ENCODE data around the gene NME3. TPM values are rescaled to one million over a fixed set of nuclear protein-coding genes. Genes with fewer than 3 reads are reported as not detected.

Gene NME3
- total RNA-seq, 4 donors from 2014 or later: 35.3 to 208 (median 59.7) TPM

- H3K36me3 ChIP-seq: no peaks in the 10 kb centered on the region
- intact Hi-C loops (cut with DNase I; ENCODE audit: low total_unique reads): no loop called here
- TF ChIP-seq CTCF (IDR thresholded peaks at IDR 0.05): no peak
These were observed 19.4 kb upstream of the NME3 start for GRCh38 chr16:1790611-1791255.

GRCh38 chr16:1790261-1790610 is 18.9 kb upstream of the NME3 start:
- DNase-seq: no peak
- intact Hi-C loops (cut with DNase I; ENCODE audit: low total_unique reads): no loop called here
- Histone ChIP-seq H3K4me3 (no peak overlapping the region), H3K27ac (no peak overlapping the region), H3K9me3 (no peaks in the 10 kb centered on the region), H3K36me3 (no peaks in the 10 kb centered on the region), H3K27me3 (no peaks in the 10 kb centered on the region), H3K4me1 (no peaks in the 10 kb centered on the region)
- TF ChIP-seq POLR2A (IDR thresholded peaks at IDR 0.05) (no peak), CTCF (IDR thresholded peaks at IDR 0.05) (no peak)

More at GRCh38 chr16:1790611-1791255, 19.4 kb upstream of the NME3 start:
- H3K9me3 ChIP-seq: no peaks in the 10 kb centered on the region
- DNase-seq: peak in 1 of 2 donors; percentile 15
- no peak overlapping the region for H3K4me3 ChIP-seq
- no peaks in the 10 kb centered on the region for H3K4me1 ChIP-seq
- H3K27me3 ChIP-seq: no peaks in the 10 kb centered on the region
- no peak overlapping the region for H3K27ac ChIP-seq

- peak in 1 of 2 donors; percentile 16 for DNase-seq
- Histone ChIP-seq H3K4me3 (no peak overlapping the region), H3K27ac (no peak overlapping the region), H3K4me1 (no peaks in the 10 kb centered on the region), H3K36me3 (no peaks in the 10 kb centered on the region), H3K9me3 (no peaks in the 10 kb centered on the region), H3K27me3 (no peaks in the 10 kb centered on the region)
- TF ChIP-seq CTCF (IDR thresholded peaks at IDR 0.05) (no peak), POLR2A (IDR thresholded peaks at IDR 0.05) (no peak)
- intact Hi-C loops (cut with DNase I; ENCODE audit: low total_unique reads): no loop called here
These were observed 18.3 kb upstream of the NME3 start for GRCh38 chr16:1789643-1790045.

GRCh38 chr16:1788708-1789100 is 17.4 kb upstream of the NME3 start:
- no peaks in the 10 kb centered on the region for H3K36me3 ChIP-seq

More at GRCh38 chr16:1788708-1789100, 17.4 kb upstream of the NME3 start:
- TF ChIP-seq CTCF (IDR thresholded peaks at IDR 0.05) (no peak), POLR2A (IDR thresholded peaks at IDR 0.05) (no peak)
- DNase-seq: peak in 1 of 2 donors; percentile 14
- intact Hi-C loops (cut with DNase I; ENCODE audit: low total_unique reads): no loop called here
- no peak overlapping the region for H3K4me3 ChIP-seq
- no peaks in the 10 kb centered on the region for H3K4me1 ChIP-seq
- no peaks in the 10 kb centered on the region for H3K27me3 ChIP-seq
- no peaks in the 10 kb centered on the region for H3K9me3 ChIP-seq
- H3K27ac ChIP-seq: no peak overlapping the region
